Activated naive CD4-positive, alpha-beta T cell treated with anti-CD3 and anti-CD28 coated beads, Interleukin-2, amount 50 U/mL, for 24 hours (primary cell): Measurements from ENCODE around the gene PLCB4.

ENCODE experiments used
- H3K27ac Mint-ChIP-seq: one replicate; pipeline ENCODE4 v1.8.0; 2021; ENCODE audit warnings: mild to moderate bottlenecking, mixed read lengths
- H3K27me3 Mint-ChIP-seq: one replicate; pipeline ENCODE4 v1.8.0; 2021; ENCODE audit warnings: mixed read lengths
- H3K36me3 Mint-ChIP-seq: one replicate; pipeline ENCODE4 v1.8.0; 2021; ENCODE audit warnings: mixed read lengths
- H3K4me1 Mint-ChIP-seq: one replicate; pipeline ENCODE4 v1.8.0; 2021; ENCODE audit warnings: mixed read lengths
- H3K4me3 Mint-ChIP-seq: one replicate; pipeline ENCODE4 v1.8.0; 2021; ENCODE audit warnings: mild to moderate bottlenecking, mixed read lengths
- H3K9me3 Mint-ChIP-seq: one replicate; pipeline ENCODE4 v1.8.0; 2021; ENCODE audit warnings: mixed read lengths

Gene PLCB4

DNA sequence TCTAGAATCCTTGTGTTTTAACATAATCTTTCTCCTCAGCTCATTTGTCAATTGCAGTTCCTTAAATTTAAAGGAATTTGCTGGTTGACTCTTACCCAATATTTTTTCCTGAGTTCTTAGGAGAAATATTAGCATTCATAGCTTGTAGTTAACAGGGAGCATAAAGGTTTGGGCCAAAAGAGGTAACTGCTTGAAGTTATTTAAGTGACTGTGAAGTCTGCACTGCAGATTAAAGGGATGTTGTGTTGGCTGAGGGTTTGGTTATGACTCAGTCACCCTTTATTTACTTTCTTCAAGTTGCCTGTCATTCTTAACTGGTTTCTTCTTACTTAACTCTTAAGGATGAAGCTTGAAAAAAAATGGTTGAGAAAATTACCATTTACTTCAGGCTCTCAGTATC is 225.2 kb downstream of the PLCB4 start:
- no peaks in the 10 kb centered on the region for H3K4me1 Mint-ChIP-seq
- H3K36me3 Mint-ChIP-seq: no peaks in the 10 kb centered on the region
- no peaks in the 10 kb centered on the region for H3K9me3 Mint-ChIP-seq
- no peaks in the 10 kb centered on the region for H3K27me3 Mint-ChIP-seq
- no peak overlapping the region for H3K4me3 Mint-ChIP-seq
- H3K27ac Mint-ChIP-seq: no peak overlapping the region

DNA sequence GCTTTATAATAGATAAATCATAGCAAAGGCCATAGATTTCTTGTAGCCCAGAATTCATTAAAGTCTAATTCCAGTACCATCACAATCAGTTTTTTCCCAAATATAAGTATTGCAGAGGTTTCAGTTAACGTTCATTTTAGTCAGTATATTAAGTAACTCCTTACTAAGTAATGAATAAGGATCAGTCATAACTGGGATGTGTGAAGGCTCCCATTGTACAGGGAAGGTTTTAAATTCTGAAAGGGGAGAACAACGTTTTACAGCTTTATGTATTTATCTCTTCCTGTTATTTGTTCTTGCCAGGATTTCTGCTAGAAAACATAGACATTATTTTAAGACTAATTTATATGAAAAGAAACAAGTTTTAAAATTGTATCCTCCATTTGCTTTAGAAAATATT is 230.0 kb downstream of the PLCB4 start:
- Mint-ChIP-seq H3K4me1 (no peaks in the 10 kb centered on the region), H3K4me3 (no peak overlapping the region), H3K36me3 (no peaks in the 10 kb centered on the region), H3K27me3 (no peaks in the 10 kb centered on the region), H3K9me3 (peaks cover 4% of the 10 kb centered on the region), H3K27ac (no peak overlapping the region)

DNA sequence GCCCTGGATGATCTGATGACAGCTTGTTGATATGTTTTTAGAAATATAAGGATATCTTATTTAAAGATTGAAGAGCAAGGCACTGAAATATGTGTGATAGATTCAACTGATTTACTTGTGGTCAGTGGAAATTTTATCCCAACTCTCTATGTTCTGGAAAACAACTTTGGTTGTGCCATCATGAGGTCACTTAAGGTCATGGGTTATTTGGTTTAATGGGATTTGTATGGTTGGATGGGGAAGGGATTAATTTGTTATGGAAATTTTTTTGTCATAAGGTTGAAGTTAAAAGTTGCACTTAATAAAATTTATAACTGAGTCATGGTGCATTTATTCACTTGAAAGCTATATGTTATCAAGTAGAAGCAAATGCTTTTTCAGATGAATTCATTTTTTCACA is 231.2 kb downstream of the PLCB4 start:
- Mint-ChIP-seq H3K36me3 (no peaks in the 10 kb centered on the region), H3K4me1 (no peaks in the 10 kb centered on the region), H3K4me3 (no peak overlapping the region), H3K9me3 (peaks cover 4% of the 10 kb centered on the region), H3K27ac (no peak overlapping the region), H3K27me3 (no peaks in the 10 kb centered on the region)

DNA sequence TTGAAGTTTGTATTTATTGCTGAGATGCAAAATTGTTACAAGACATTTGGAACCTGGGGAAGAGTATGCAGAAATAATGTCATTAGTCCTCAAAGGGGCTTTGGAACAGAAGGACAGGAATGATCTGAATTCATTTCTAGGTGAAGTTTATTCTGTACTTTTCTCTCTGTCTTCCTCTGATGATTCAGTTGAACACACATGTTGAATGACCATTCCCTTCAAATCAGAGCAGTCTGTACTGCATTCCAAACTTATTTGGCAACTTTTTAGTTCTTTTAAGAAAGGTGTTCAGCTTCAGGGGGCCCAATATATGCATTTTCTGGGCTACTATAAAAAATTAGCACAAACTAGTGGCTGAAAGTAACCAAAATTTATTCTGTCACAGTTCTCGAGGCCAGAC is 231.6 kb downstream of the PLCB4 start:
- Mint-ChIP-seq H3K36me3 (no peaks in the 10 kb centered on the region), H3K4me3 (no peak overlapping the region), H3K4me1 (no peaks in the 10 kb centered on the region), H3K9me3 (peaks cover 4% of the 10 kb centered on the region), H3K27ac (no peak overlapping the region), H3K27me3 (no peaks in the 10 kb centered on the region)

DNA sequence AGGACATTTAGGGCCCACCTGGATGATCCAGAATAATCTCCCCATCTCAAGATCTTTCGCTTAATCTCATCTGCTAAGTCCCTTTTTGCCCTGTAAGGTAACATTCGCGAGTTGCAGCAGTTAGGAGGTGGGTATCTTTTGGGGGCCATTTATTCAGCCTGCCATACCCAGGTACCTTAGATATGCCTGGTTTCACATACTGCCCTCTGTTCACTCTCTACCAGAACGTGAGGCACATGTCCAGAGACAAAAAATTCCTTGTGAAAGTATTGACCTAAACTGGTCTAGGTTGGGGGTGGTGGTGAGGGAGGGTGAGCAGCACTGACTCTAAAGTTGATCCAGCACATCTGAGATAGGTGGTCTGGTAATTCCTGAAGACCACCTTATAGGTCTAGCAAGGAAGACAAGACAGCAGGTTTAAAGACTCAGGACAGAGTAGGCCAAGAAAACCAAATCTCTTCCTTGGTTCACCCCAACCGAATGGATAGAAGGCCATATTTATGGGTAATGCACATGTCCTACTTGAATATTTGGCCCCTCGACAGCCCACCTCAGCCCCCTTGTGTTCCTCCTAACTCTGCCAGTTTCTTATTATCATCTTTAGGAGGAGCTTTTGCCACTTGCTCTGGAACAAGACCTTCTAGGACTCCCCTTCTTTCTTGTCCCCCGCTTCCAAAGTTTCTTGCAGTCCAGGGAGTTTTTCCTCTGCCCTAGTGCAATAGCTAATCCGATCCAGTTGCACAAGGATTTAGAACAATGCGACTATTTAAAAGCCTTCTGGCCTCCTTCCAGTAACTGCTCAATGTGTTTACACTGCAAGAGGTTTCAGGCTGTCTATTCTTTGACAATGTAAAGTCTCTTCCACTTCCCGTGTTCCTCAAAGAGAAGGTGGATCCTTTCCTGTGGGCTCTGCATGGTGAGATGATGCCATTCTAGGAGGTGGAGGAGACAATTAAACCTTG is 232.5 kb downstream of the PLCB4 start:
- H3K27me3 Mint-ChIP-seq: no peaks in the 10 kb centered on the region
- H3K27ac Mint-ChIP-seq: no peak overlapping the region
- H3K4me3 Mint-ChIP-seq: no peak overlapping the region
- H3K36me3 Mint-ChIP-seq: no peaks in the 10 kb centered on the region
- H3K4me1 Mint-ChIP-seq: no peaks in the 10 kb centered on the region
- H3K9me3 Mint-ChIP-seq: peaks cover 4% of the 10 kb centered on the region

DNA sequence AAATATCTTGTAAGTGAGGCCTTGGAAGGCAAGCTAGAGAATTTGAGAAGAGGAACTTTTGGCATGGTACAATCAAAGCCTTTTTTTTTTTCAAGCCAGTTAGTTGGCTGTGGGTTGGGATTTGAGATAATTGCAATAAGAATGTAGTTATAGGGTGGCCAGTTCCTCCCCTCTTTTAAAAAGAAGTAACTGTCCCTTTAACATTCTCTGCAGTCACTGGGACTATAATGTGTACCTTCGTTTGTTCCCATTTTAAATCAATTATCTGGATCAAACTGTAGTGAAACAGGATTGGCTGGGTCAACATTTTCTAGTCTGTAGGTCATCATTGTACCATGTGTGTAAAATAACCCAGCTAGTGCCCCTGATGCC is 233.2 kb downstream of the PLCB4 start:
- H3K36me3 Mint-ChIP-seq: no peaks in the 10 kb centered on the region
- no peaks in the 10 kb centered on the region for H3K4me1 Mint-ChIP-seq

DNA sequence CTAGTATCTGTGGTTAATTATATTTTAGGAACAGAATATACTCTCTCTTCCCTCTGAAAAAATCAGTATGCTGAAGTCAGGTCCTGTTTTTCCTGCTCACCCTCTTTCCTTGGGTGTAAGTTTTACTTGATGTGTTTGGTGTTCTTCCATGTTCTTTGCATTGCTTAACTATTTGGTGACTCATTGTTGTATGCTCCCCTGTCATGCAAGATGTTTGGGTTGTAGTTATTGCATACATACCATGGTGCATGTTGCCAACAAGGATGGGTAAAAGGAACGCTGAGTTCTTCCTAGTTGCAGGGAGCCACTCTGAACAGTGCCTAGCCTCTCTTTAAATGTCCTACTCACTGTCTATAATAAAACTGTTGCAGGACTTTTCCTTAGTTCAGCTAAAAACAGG is 237.6 kb downstream of the PLCB4 start:
- H3K4me3 Mint-ChIP-seq: no peak overlapping the region
- no peaks in the 10 kb centered on the region for H3K36me3 Mint-ChIP-seq
- H3K4me1 Mint-ChIP-seq: no peaks in the 10 kb centered on the region
- no peak overlapping the region for H3K27ac Mint-ChIP-seq
- no peaks in the 10 kb centered on the region for H3K27me3 Mint-ChIP-seq
- peaks cover 4% of the 10 kb centered on the region for H3K9me3 Mint-ChIP-seq

More for the DNA sequence above, 233.2 kb downstream of the PLCB4 start:
- Mint-ChIP-seq H3K27me3 (no peaks in the 10 kb centered on the region), H3K27ac (no peak overlapping the region), H3K4me3 (no peak overlapping the region), H3K9me3 (peaks cover 4% of the 10 kb centered on the region)

DNA sequence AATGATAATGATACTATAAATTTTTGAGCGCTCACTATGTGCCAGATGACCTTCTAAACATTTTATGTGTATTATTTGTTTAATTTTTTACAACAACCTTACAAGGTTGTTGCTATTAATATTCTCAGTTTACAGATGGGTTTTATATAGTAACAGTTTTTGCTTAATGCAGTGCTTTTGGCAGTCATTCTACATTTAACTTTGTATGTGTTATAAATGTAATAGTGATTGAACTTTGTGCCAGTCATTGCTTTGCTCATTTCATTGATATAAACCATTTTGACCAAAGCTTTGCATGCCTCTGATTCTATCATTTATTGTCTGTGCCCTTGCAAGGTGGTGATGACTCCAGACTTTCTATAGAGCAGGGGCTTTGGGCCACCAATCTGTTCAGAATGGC is 239.2 kb downstream of the PLCB4 start:
- Mint-ChIP-seq H3K4me3 (no peak overlapping the region), H3K27me3 (no peaks in the 10 kb centered on the region), H3K9me3 (no peaks in the 10 kb centered on the region), H3K36me3 (no peaks in the 10 kb centered on the region), H3K27ac (no peak overlapping the region), H3K4me1 (no peaks in the 10 kb centered on the region)

DNA sequence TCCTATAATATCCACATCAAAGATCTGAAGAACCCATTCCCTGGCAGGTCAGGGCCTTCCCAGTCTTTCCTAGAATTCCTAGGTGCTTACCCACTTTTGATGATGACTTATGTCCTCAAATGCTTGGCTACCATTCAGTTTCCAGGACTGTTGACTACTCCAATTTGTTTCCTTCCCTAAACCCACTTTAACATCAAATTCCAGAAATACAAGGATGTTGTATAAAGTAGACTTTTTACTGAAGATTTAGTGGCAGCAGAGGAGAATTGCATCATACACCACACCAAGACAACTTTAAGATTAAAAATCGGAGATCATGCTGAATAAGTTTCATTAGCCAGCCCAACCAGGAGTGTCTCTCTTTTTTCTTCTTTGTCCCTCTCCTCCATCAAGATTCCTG is 242.2 kb downstream of the PLCB4 start:
- Mint-ChIP-seq H3K27ac (no peak overlapping the region), H3K36me3 (no peaks in the 10 kb centered on the region), H3K4me3 (no peak overlapping the region), H3K4me1 (no peaks in the 10 kb centered on the region), H3K27me3 (no peaks in the 10 kb centered on the region), H3K9me3 (no peaks in the 10 kb centered on the region)

DNA sequence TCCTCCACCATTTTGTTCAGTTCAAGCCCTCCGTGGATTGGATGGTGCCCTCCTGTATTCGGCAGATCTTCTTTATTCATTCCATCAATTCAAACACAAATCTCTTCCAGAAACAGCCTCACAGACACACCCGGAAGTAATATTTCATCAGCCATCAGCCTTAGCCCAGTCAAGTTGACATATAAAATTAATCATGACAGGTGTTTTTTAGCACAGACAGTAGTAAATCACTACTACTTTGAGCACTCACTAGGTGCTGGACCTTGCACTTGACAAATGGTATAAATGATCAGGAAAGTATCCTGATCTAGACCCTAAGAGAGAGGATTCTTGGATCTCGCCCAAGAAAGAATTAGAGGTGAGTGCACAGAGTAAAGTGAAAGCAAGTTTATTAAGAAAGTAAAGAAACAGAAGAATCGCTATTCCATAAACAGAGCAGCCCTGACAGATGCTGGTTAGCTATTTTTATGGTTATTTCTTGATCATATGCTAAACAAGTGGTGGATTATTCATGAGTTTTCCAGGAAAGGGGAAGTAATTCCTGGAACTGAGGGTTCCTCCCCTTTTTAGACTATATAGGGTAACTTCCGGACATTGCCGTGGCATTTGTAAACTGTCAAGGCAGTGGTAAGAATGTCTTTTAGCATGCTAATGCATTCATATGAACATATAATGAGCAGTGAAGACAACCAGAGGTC is 250.9 kb downstream of the PLCB4 start:
- no peak overlapping the region for H3K27ac Mint-ChIP-seq
- H3K4me1 Mint-ChIP-seq: peaks cover 12% of the 10 kb centered on the region
- H3K4me3 Mint-ChIP-seq: peak overlapping the region; percentile 66
- H3K9me3 Mint-ChIP-seq: no peaks in the 10 kb centered on the region
- no peaks in the 10 kb centered on the region for H3K27me3 Mint-ChIP-seq
- no peaks in the 10 kb centered on the region for H3K36me3 Mint-ChIP-seq

DNA sequence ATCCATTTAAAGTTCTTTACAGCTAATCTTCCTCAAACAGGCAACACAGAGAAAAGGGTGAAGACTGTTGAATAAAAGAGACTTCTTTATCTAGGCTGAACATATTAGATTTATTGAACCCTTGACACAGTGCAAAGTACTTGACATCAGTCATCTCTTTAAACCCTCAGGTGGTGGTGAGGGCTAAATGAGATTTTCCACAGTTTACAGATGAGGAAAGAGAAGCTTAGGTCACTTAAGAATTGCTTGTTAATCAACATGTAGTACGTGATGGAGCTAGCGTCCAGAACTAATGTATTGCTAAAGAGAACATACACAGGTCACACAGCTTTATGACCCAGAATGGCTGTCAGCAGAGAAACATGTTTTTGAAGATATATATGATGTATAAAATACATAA is 252.1 kb downstream of the PLCB4 start:
- peaks cover 12% of the 10 kb centered on the region for H3K4me1 Mint-ChIP-seq
- no peak overlapping the region for H3K4me3 Mint-ChIP-seq
- no peaks in the 10 kb centered on the region for H3K27me3 Mint-ChIP-seq
- H3K36me3 Mint-ChIP-seq: no peaks in the 10 kb centered on the region
- H3K9me3 Mint-ChIP-seq: no peaks in the 10 kb centered on the region
- H3K27ac Mint-ChIP-seq: no peak overlapping the region

DNA sequence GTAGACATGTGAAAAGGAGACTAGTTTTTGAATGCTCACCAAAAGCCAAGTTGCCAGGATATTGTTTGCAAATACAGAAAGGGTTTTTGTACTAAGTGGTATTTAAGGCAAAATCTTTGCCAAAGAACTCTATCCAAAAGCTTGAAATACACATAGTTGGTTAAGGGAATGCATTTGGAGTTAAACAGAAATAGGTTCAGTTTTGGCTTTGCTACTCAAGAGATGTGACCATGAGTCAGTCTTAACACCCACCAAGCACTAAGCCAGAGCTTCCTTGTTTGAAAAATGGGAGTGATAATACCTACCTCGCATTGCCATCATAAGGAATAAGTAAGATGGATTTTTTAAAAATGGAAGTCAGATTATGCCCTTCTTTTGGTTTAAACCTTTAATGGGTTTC is 253.8 kb downstream of the PLCB4 start:
- no peak overlapping the region for H3K27ac Mint-ChIP-seq
- no peak overlapping the region for H3K4me3 Mint-ChIP-seq
- no peaks in the 10 kb centered on the region for H3K9me3 Mint-ChIP-seq
- peaks cover 12% of the 10 kb centered on the region for H3K4me1 Mint-ChIP-seq
- H3K36me3 Mint-ChIP-seq: no peaks in the 10 kb centered on the region
- no peaks in the 10 kb centered on the region for H3K27me3 Mint-ChIP-seq

DNA sequence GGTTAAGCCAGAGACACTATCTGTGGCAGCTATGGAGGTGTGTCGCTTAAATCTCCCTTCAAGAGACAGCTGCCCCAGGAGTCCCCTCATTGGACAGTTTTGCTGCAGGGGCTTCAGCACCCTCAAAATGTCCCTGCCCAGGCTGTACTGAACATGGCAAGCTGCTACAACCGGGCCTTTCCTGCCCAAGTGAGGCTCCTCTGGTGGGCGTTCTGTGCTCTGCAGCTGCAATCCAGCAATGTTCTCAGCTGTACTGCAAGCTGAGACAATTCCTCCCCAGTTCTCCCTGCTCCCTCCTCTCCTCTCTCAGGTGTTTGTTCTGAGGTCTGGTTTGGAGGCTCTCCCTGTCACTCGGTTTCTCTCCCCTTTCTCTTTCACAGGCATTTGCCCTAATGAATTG is 254.7 kb downstream of the PLCB4 start:
- no peaks in the 10 kb centered on the region for H3K27me3 Mint-ChIP-seq
- no peak overlapping the region for H3K4me3 Mint-ChIP-seq
- H3K27ac Mint-ChIP-seq: no peak overlapping the region
- H3K36me3 Mint-ChIP-seq: no peaks in the 10 kb centered on the region
- no peaks in the 10 kb centered on the region for H3K9me3 Mint-ChIP-seq
- H3K4me1 Mint-ChIP-seq: peaks cover 12% of the 10 kb centered on the region

DNA sequence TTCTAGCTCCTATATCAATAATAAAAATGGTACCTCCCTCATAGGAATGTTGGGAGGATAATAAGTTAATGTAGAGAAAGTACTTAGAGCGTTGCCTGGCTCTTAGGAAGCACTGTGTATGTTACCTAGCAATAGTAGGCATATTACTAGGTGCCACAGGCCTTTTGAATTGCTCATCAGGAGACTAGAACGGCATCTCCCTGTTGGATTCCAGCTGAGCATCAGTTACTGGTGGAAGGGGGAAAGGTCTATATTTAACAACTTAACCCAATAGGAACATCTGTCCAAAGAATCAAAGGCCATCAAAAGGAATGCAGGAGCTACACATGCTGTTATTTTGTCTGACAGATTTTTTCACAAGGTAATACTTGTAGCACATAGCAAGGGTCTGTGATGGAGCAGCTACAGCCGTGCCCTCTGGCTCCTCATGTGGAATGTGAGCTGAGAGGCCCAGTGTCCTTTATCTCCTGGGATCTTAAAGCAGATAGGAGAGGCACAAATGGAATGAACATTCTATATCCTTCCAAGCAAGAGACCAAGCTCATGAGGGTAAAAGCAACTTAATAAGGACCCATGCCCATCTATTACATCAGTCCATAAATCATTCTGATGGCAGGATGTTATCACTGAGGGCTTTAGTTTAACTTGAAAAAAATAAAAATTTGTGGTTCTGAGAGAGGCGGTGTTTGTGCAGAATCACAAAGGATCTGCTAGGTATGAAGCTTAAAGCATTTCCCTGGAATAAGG is 260.6 kb downstream of the PLCB4 start:
- Mint-ChIP-seq H3K27me3 (no peaks in the 10 kb centered on the region), H3K36me3 (no peaks in the 10 kb centered on the region)

DNA sequence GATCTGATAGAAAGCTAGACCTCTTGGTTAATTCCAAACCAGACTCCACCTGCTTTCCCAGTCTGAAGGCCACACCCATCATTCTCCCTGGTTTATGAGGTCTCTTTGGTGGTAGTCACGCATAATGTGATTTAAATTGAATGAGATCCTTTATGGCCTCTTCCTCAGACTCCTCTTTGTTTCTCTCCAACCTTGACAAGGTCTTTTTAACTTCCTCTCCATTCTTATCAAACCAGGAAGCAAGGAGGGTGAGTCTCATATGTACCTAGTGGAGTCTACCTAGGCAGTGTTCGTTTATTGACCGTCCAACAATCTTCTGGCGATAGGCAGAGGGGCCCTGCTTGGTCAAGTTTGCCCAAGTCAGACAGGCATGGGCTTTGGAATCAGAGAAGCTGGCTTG is 261.3 kb downstream of the PLCB4 start:
- Mint-ChIP-seq H3K27ac (no peak overlapping the region), H3K4me1 (no peaks in the 10 kb centered on the region), H3K36me3 (no peaks in the 10 kb centered on the region), H3K9me3 (no peaks in the 10 kb centered on the region), H3K27me3 (no peaks in the 10 kb centered on the region), H3K4me3 (no peak overlapping the region)

More for the DNA sequence above, 260.6 kb downstream of the PLCB4 start:
- Mint-ChIP-seq H3K9me3 (no peaks in the 10 kb centered on the region), H3K4me1 (no peaks in the 10 kb centered on the region), H3K4me3 (no peak overlapping the region), H3K27ac (no peak overlapping the region)
